GM12878 (cell line): ENCODE data around the gene HOXD1. TPM values are rescaled to one million over a fixed set of nuclear protein-coding genes. Genes with fewer than 3 reads are reported as not detected.

Source experiments
- ATAC-seq: fragments of 200-7000 bp; cut with Tn5 transposase; 3 replicates; pipeline ENCODE4 v1.9.1; 2020; ENCODE audit warnings: mild to moderate bottlenecking, moderate library complexity
- BruUV-seq: library from RNA; stranded (reverse); fragments of 400-500 nt; replicated peaks from 2 replicates; lab custom pipeline; 2021; lab: Mats Ljungman, UMichigan
- CTCF ChIA-PET: fragments of 300-600 bp; sonication (Branson Sonifier 250); formaldehyde crosslinking; extraction: SDS; loops from one replicate; lab custom pipeline; 2021; ENCODE audit warnings: inconsistent platforms; lab: Yijun Ruan, JAX
- POLR2A ChIA-PET: fragments of 350-600 bp; formaldehyde crosslinking; extraction: SDS; loops from one replicate; lab custom pipeline; 2021; ENCODE audit warnings: inconsistent platforms; lab: Charles Lee
- RAD21 ChIA-PET: fragments of 300-600 bp; sonication (Branson Sonifier 250); formaldehyde crosslinking; loops from one replicate; lab custom pipeline; 2023; ENCODE audit warnings: antibody characterized with exemption; ENCODE audit not compliant: unreplicated experiment; lab: Charles Lee
- SMC1A ChIA-PET: fragments of 300-600 bp; sonication (Branson Sonifier 250); formaldehyde crosslinking; loops from one replicate; lab custom pipeline; 2023; ENCODE audit not compliant: unreplicated experiment, uncharacterized antibody; lab: Charles Lee
- DNase-seq: peaks from one replicate; pipeline ENCODE4 v3.0.0-alpha.2; 2011; ENCODE audit warnings: low read depth, low spot score
- FAIRE-seq: peaks from 3 replicates; lab custom pipeline; 2011; peaks lifted over from hg19 to GRCh38; lab: Jason Lieb, UNC
- H2AFZ ChIP-seq: 2 replicates; pipeline ENCODE4 v1.6.0; 2011; ENCODE audit warnings: low read depth, low read length, control low read depth; ENCODE audit not compliant: control insufficient read depth
- H3K27ac ChIP-seq: 2 replicates; pipeline ENCODE4 v1.5.1; 2011; ENCODE audit warnings: control low read depth; ENCODE audit not compliant: control insufficient read depth, insufficient read depth
- H3K27me3 ChIP-seq, 2 experiments: replicated peaks in 1 of 2; 2 replicates each; pipeline versions ENCODE4 v1.6.0 to v1.6.1; 2011; ENCODE audit warnings: low read length in 1 of 2; ENCODE audit not compliant: control insufficient read depth in 2 of 2, insufficient read depth in 2 of 2
- H3K36me3 ChIP-seq, 2 experiments: 2 replicates each; pipeline ENCODE4 v1.5.1; 2011; ENCODE audit warnings: low read length in 1 of 2; ENCODE audit not compliant: control insufficient read depth in 2 of 2, insufficient read depth in 2 of 2
- H3K4me1 ChIP-seq: 2 replicates; pipeline ENCODE4 v1.6.1; 2011; ENCODE audit warnings: mild to moderate bottlenecking, low read length, moderate library complexity, mixed read lengths; ENCODE audit not compliant: control insufficient read depth, insufficient read depth
- H3K4me2 ChIP-seq: 2 replicates; pipeline ENCODE4 v1.6.0; 2011; ENCODE audit warnings: control low read depth; ENCODE audit not compliant: control insufficient read depth, insufficient read depth
- H3K4me3 ChIP-seq: fragments of 200-600 bp; sonication (generic); 2 replicates; pipeline ENCODE4 v1.5.1; 2016
- H3K79me2 ChIP-seq: 2 replicates; pipeline ENCODE4 v1.6.0; 2011; ENCODE audit warnings: low read length; ENCODE audit not compliant: control insufficient read depth, insufficient read depth
- H3K9ac ChIP-seq: 2 replicates; pipeline ENCODE4 v1.8.0; 2011; ENCODE audit warnings: low read length, control low read depth, mixed read lengths; ENCODE audit not compliant: control insufficient read depth, insufficient read depth
- H3K9me3 ChIP-seq: replicated peaks from 3 replicates; pipeline ENCODE4 v1.5.1; 2011; ENCODE audit warnings: mild to moderate bottlenecking, low read length; ENCODE audit not compliant: control insufficient read depth, insufficient read depth
- H4K20me1 ChIP-seq: 2 replicates; pipeline ENCODE4 v1.6.0; 2011; ENCODE audit not compliant: control insufficient read depth, insufficient read depth
- CBX5 ChIP-seq: sonication (generic); IDR thresholded peaks from 2 replicates; pipeline ENCODE4 v1.6.1; 2016; ENCODE audit warnings: low read depth, moderate library complexity, mild to moderate bottlenecking, inconsistent platforms
- EP300 ChIP-seq, 2 experiments: fragments of 150-350 bp in 1 of 2; IDR thresholded peaks; 2 replicates each; pipeline ENCODE4 v1.6.1; 2011 to 2012; ENCODE audit warnings: low read depth in 2 of 2, low read length in 2 of 2, borderline replicate concordance in 1 of 2, improper control_type of control experiment in 1 of 2, inconsistent platforms in 1 of 2; ENCODE audit not compliant: control insufficient read depth in 1 of 2
- HDAC6 ChIP-seq: fragments of 200-600 bp; sonication (generic); IDR thresholded peaks from one replicate; pipeline ENCODE4 v1.8.0; 2017; ENCODE audit warnings: antibody characterized with exemption; ENCODE audit not compliant: unreplicated experiment
- IKZF2 ChIP-seq, 2 experiments: fragments of 450-650 bp; IDR thresholded peaks; 2 replicates each; pipeline ENCODE4 v1.6.1; 2017; ENCODE audit warnings: mild to moderate bottlenecking in 2 of 2, moderate library complexity in 2 of 2
- IRF4 ChIP-seq: IDR thresholded peaks from 2 replicates; pipeline ENCODE4 v1.6.1; 2011; ENCODE audit warnings: low read depth, low read length
- MTA3 ChIP-seq: IDR thresholded peaks from 2 replicates; pipeline ENCODE4 v1.6.1; 2012; ENCODE audit warnings: low read length, inconsistent platforms, borderline replicate concordance
- NR2C2 ChIP-seq: IDR thresholded peaks from 2 replicates; pipeline ENCODE4 v1.6.1; 2011; ENCODE audit warnings: borderline replicate concordance, low read depth; ENCODE audit not compliant: control insufficient read depth, insufficient read length
- NR2F1 ChIP-seq: fragments of 450-650 bp; conservative IDR thresholded peaks from 2 replicates; pipeline ENCODE4 v1.6.1; 2017; ENCODE audit warnings: mild to moderate bottlenecking
- PAX8 ChIP-seq: fragments of 450-650 bp; IDR thresholded peaks from 2 replicates; pipeline ENCODE4 v1.6.1; 2017; ENCODE audit warnings: mild to moderate bottlenecking, moderate library complexity
- RELA ChIP-seq: fragments of 450-650 bp; IDR thresholded peaks from 2 replicates; pipeline ENCODE4 v1.8.0; 2014; ENCODE audit warnings: borderline replicate concordance; ENCODE audit not compliant: partially characterized antibody
- SMAD5 ChIP-seq: IDR thresholded peaks from 2 replicates; pipeline ENCODE4 v1.6.1; 2016; ENCODE audit warnings: antibody characterized with exemption, low read depth
- TCF12 ChIP-seq: IDR thresholded peaks from 2 replicates; pipeline ENCODE4 v1.6.1; 2011; ENCODE audit warnings: low read depth, mild to moderate bottlenecking, low read length
- WGBS: methylation state at CpG from one replicate; pipeline ENCODE4 v1.1.6; 2016; ENCODE audit warnings: low lambda C conversion rate; ENCODE audit not compliant: insufficient replicate concordance, insufficient coverage; ENCODE audit errors: missing lambda C conversion rate; 5-methylcytosine and 5-hydroxymethylcytosine counted together
- in situ Hi-C: fragments of 300-500 bp; cut with MboI; formaldehyde crosslinking; loops from 9 replicates; pipeline ENCODE4 v1.14.3; 2018; ENCODE audit warnings: mixed read lengths
- intact Hi-C: fragments of 100-400 bp; cut with micrococcal nuclease; formaldehyde crosslinking; loops from one replicate; pipeline ENCODE4 v1.14.2; 2022; ENCODE audit not compliant: unreplicated experiment
- polyA plus RNA-seq, 11 experiments: library from polyadenylated mRNA; depleted of rRNA in 4 of 11; unstranded in 6 of 11; stranded (reverse) in 5 of 11; fragments of >200 nt; fragmentation: Nextera tagmentation in 4 of 11; fragmentation: Illumina TruSeq in 1 of 11; extraction: Ambion mirVana in 4 of 11; extraction: Trizol in 1 of 11; gene quantifications; 1 replicate in 1 of 11; 2 replicates in 10 of 11; pipeline versions ENCODE4 v1.2.1 to v1.2.3, GENCODE V29; 2011 to 2016; ENCODE audit warnings: inconsistent platforms in 2 of 11, missing spikeins in 2 of 11, low read depth in 1 of 11
- total RNA-seq, 4 experiments: library from RNA; depleted of rRNA in 3 of 4; stranded (reverse); fragments of >200 nt in 3 of 4; fragmentation: Illumina TruSeq in 1 of 4; extraction: Trizol in 1 of 4; gene quantifications; 2 replicates each; pipeline versions ENCODE4 v1.2.1 to v1.2.3, GENCODE V29; 2013 to 2021
- TF ChIP-seq, protein P1 (sequence below): fragments of 450-650 bp; formaldehyde crosslinking; IDR thresholded peaks from 2 replicates; pipeline ENCODE4 v1.4.0; 2022; ENCODE audit warnings: mild to moderate bottlenecking, moderate library complexity
- TF ChIP-seq, protein P2 (sequence below): IDR thresholded peaks from 2 replicates; pipeline ENCODE4 v1.6.1; 2011; ENCODE audit warnings: borderline replicate concordance, low read depth, mild to moderate bottlenecking, moderate library complexity, mixed read lengths, low read length; ENCODE audit not compliant: insufficient read depth; ENCODE audit errors: extremely low read length
- TF ChIP-seq, protein P3 (sequence below): fragments of 450-650 bp; formaldehyde crosslinking; IDR thresholded peaks from 2 replicates; pipeline ENCODE4 v1.5.0; 2022; ENCODE audit warnings: mild to moderate bottlenecking, missing genetic modification characterization

HOXD1 gene
- total and polyA plus RNA-seq, 10 of the 15 experiments (the other 5 are each of a cell fraction or from before 2014, with no cell fraction given): not detected

DNA sequence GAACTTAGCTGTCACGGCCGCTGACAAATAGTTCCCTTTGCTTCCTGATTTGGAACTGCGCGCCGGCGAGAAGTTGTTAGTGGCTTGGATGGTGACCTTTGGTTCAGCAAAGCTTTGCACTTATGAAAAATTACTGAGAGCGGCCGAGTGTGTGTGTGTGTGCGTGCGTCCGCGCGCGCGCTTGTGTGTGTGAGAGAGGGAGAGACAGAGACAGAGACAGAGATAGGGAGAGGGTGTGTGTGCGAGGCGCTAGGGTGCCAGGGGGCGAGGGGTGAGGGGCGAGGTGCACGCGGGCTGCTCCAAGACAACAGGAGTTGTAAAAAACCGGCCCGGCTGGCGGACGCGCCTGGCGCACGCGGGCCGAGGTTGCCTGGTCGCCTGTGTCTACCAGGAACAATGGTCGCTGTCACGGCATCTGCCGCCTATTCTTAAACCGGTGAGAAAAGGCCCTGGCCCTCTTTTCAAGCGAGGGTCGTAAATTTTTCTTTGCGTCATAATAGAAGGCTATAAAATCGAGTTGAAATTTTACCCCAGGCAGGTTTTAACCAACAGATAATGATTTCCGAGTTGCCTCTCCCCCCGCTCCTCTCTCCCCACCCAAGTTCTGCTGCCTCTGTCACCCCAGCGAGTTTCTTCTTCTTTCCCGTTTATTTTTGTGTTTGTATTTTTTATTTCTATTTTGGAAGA, 30.8 kb upstream of the HOXD1 start:
- no peak for FAIRE-seq
- in situ Hi-C loops: no loop called here
- no peak for ATAC-seq
- TF ChIP-seq EP300 (IDR thresholded peaks at IDR 0.05; ENCODE audit: borderline replicate concordance in 1 of 2, control insufficient read depth in 1 of 2, low read depth in 2 of 2, low read length in 2 of 2) (no peak), NR2C2 (no peak), RELA (no peak), NR2F1 (no peak), IRF4 (no peak), HDAC6 (no peak), CBX5 (no peak), TCF12 (no peak), IKZF2 (IDR thresholded peaks at IDR 0.05) (no peak), PAX8 (no peak), SMAD5 (no peak), MTA3 (no peak)
- TF ChIP-seq, protein P1, sequence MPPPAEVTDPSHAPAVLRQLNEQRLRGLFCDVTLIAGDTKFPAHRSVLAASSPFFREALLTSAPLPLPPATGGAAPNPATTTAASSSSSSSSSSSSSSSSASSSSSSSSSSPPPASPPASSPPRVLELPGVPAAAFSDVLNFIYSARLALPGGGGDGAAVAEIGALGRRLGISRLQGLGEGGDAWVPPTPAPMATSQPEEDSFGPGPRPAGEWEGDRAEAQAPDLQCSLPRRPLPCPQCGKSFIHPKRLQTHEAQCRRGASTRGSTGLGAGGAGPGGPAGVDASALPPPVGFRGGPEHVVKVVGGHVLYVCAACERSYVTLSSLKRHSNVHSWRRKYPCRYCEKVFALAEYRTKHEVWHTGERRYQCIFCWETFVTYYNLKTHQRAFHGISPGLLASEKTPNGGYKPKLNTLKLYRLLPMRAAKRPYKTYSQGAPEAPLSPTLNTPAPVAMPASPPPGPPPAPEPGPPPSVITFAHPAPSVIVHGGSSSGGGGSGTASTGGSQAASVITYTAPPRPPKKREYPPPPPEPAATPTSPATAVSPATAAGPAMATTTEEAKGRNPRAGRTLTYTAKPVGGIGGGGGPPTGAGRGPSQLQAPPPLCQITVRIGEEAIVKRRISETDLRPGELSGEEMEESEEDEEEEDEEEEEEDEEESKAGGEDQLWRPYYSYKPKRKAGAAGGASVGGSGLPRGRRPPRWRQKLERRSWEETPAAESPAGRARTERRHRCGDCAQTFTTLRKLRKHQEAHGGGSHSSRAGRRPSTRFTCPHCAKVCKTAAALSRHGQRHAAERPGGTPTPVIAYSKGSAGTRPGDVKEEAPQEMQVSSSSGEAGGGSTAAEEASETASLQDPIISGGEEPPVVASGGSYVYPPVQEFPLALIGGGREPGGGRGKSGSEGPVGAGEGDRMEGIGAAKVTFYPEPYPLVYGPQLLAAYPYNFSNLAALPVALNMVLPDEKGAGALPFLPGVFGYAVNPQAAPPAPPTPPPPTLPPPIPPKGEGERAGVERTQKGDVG (CRISPR knock-in tag): no peak
- TF ChIP-seq, protein P2, sequence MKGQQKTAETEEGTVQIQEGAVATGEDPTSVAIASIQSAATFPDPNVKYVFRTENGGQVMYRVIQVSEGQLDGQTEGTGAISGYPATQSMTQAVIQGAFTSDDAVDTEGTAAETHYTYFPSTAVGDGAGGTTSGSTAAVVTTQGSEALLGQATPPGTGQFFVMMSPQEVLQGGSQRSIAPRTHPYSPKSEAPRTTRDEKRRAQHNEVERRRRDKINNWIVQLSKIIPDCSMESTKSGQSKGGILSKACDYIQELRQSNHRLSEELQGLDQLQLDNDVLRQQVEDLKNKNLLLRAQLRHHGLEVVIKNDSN: no peak
- TF ChIP-seq, protein P3, sequence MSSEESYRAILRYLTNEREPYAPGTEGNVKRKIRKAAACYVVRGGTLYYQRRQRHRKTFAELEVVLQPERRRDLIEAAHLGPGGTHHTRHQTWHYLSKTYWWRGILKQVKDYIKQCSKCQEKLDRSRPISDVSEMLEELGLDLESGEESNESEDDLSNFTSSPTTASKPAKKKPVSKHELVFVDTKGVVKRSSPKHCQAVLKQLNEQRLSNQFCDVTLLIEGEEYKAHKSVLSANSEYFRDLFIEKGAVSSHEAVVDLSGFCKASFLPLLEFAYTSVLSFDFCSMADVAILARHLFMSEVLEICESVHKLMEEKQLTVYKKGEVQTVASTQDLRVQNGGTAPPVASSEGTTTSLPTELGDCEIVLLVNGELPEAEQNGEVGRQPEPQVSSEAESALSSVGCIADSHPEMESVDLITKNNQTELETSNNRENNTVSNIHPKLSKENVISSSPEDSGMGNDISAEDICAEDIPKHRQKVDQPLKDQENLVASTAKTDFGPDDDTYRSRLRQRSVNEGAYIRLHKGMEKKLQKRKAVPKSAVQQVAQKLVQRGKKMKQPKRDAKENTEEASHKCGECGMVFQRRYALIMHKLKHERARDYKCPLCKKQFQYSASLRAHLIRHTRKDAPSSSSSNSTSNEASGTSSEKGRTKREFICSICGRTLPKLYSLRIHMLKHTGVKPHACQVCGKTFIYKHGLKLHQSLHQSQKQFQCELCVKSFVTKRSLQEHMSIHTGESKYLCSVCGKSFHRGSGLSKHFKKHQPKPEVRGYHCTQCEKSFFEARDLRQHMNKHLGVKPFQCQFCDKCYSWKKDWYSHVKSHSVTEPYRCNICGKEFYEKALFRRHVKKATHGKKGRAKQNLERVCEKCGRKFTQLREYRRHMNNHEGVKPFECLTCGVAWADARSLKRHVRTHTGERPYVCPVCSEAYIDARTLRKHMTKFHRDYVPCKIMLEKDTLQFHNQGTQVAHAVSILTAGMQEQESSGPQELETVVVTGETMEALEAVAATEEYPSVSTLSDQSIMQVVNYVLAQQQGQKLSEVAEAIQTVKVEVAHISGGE (CRISPR knock-in tag): no peak

More for the DNA sequence above, 30.8 kb upstream of the HOXD1 start:
- H4K20me1 ChIP-seq: no peaks in the 10 kb centered on the region
- H3K4me3 ChIP-seq: no peak overlapping the region
- DNase-seq: no peak
- no peak overlapping the region for H2AFZ ChIP-seq
- H3K27ac ChIP-seq: no peak overlapping the region
- H3K9ac ChIP-seq: no peak overlapping the region
- intact Hi-C loops: no loop called here
- H3K79me2 ChIP-seq: no peaks in the 10 kb centered on the region
- peaks cover 6 to 33% of the 10 kb centered on the region in 2 experiments for H3K27me3 ChIP-seq
- CTCF ChIA-PET: interaction anchor here (0.5 kb wide), 1 partner anchor 38 kb away, joined by 4 read pairs; no protein-coding TSS in a partner anchor
- no peaks in the 10 kb centered on the region for H3K4me1 ChIP-seq
- SMC1A ChIA-PET: no interaction called here
- POLR2A ChIA-PET: no interaction called here
- BruUV-seq: no TSS peak
- H3K9me3 ChIP-seq: no peaks in the 10 kb centered on the region; the same call in 2 of the 3 replicates
- H3K4me2 ChIP-seq: no peak overlapping the region
- 34% methylated on average over 28 of the region's 43 CpGs for WGBS
- RAD21 ChIA-PET: no interaction called here
- H3K36me3 ChIP-seq: no peaks in the 10 kb centered on the region
